CD4-positive, alpha-beta T cell (primary cell): ENCODE results near the gene IL18R1. TPM values are rescaled to one million over a fixed set of nuclear protein-coding genes. Genes with fewer than 3 reads are reported as not detected.

Source experiments
- ATAC-seq: fragments of 200-7000 bp; cut with Tn5 transposase; one replicate; pipeline ENCODE4 v1.10.0; 2022; ENCODE audit warnings: mild to moderate bottlenecking; ENCODE audit not compliant: poor library complexity
- CTCF ChIA-PET: fragments of 350-600 bp; sonication (Branson Sonifier 250); formaldehyde crosslinking; loops from one replicate; lab custom pipeline; 2021; ENCODE audit warnings: antibody characterized with exemption, inconsistent platforms; lab: Charles Lee
- POLR2A ChIA-PET: fragments of 350-600 bp; sonication (Branson Sonifier 250); formaldehyde crosslinking; loops from one replicate; lab custom pipeline; 2021; ENCODE audit warnings: antibody characterized with exemption, inconsistent platforms; lab: Charles Lee
- DNase-seq, 14 experiments: peaks; one replicate each; pipeline ENCODE4 v3.0.0-alpha.2; 2013 to 2020; ENCODE audit warnings: mixed read lengths in 2 of 14
- H3K27ac ChIP-seq, 2 donors: one replicate each; pipeline versions ENCODE4 v1.5.1 to v1.7.0; 2013; ENCODE audit warnings: low read length in 2 of 2, low read depth in 1 of 2, mild to moderate bottlenecking in 1 of 2
- H3K27me3 ChIP-seq, 2 experiments: 1 replicate in 1 of 2; 2 replicates in 1 of 2; pipeline versions ENCODE4 v1.6.1 to v1.7.0; 2013; ENCODE audit warnings: low read length in 2 of 2, control low read depth in 1 of 2, mild to moderate bottlenecking in 1 of 2, moderate library complexity in 1 of 2; ENCODE audit not compliant: insufficient read depth in 2 of 2, control insufficient read depth in 1 of 2
- H3K36me3 ChIP-seq: one replicate; pipeline ENCODE4 v1.6.1; 2013; ENCODE audit warnings: low read length, control low read depth; ENCODE audit not compliant: insufficient read depth
- H3K4me1 ChIP-seq: one replicate; pipeline ENCODE4 v1.6.1; 2013; ENCODE audit warnings: low read length, control low read depth; ENCODE audit not compliant: insufficient read depth
- H3K4me3 ChIP-seq: one replicate; pipeline ENCODE4 v1.5.1; 2013; ENCODE audit warnings: mild to moderate bottlenecking, low read length, moderate library complexity
- H3K9me3 ChIP-seq, 2 experiments: 1 replicate in 1 of 2; 2 replicates in 1 of 2; pipeline versions ENCODE4 v1.6.1 to v1.7.0; 2013; ENCODE audit warnings: low read length in 2 of 2, mild to moderate bottlenecking in 2 of 2, control low read depth in 1 of 2, moderate library complexity in 1 of 2; ENCODE audit not compliant: control insufficient read depth in 1 of 2, insufficient read depth in 1 of 2
- H3K27ac Mint-ChIP-seq: one replicate; pipeline ENCODE4 v1.8.0; 2020; ENCODE audit warnings: mixed read lengths
- H3K27me3 Mint-ChIP-seq: one replicate; pipeline ENCODE4 v1.8.0; 2021; ENCODE audit warnings: mixed read lengths
- H3K36me3 Mint-ChIP-seq: one replicate; pipeline ENCODE4 v1.8.0; 2021; ENCODE audit warnings: low read depth, mixed read lengths
- H3K4me1 Mint-ChIP-seq: one replicate; pipeline ENCODE4 v1.8.0; 2021; ENCODE audit warnings: low read depth, mixed read lengths
- H3K4me3 Mint-ChIP-seq: one replicate; pipeline ENCODE4 v1.8.0; 2020; ENCODE audit warnings: mild to moderate bottlenecking, mixed read lengths
- H3K9me3 Mint-ChIP-seq: one replicate; pipeline ENCODE4 v1.8.0; 2020; ENCODE audit warnings: mixed read lengths
- CTCF ChIP-seq: fragments of 200-600 bp; IDR thresholded peaks from one replicate; pipeline ENCODE4 v1.8.0; 2022; ENCODE audit warnings: antibody characterized with exemption, mild to moderate bottlenecking
- intact Hi-C, 2 experiments: fragments of 100-400 bp; cut with DNase I in 1 of 2; cut with micrococcal nuclease in 1 of 2; formaldehyde crosslinking; loops; one replicate each; pipeline versions ENCODE4 v1.15.1 to v1.9.0; 2023 to 2025; cut with DNase I, micrococcal nuclease
- microRNA-seq: library from miRNA; unstranded; fragments of <30 nt; microRNA quantifications from one replicate; pipeline ENCODE4 v1.2.0, GENCODE V29; 2021; ENCODE audit warnings: borderline microRNAs expressed, borderline replicate concordance
- total RNA-seq, 174 experiments: library from RNA in 2 of 174; stranded (reverse) in 2 of 174; gene quantifications; one replicate each; pipeline ENCODE4 v1.2.3 and lab custom pipeline; 2021 to 2026

The IL18R1 gene
- total RNA-seq, 2 experiments from 2014 or later, result 7.6 to 9.1 TPM

DNA sequence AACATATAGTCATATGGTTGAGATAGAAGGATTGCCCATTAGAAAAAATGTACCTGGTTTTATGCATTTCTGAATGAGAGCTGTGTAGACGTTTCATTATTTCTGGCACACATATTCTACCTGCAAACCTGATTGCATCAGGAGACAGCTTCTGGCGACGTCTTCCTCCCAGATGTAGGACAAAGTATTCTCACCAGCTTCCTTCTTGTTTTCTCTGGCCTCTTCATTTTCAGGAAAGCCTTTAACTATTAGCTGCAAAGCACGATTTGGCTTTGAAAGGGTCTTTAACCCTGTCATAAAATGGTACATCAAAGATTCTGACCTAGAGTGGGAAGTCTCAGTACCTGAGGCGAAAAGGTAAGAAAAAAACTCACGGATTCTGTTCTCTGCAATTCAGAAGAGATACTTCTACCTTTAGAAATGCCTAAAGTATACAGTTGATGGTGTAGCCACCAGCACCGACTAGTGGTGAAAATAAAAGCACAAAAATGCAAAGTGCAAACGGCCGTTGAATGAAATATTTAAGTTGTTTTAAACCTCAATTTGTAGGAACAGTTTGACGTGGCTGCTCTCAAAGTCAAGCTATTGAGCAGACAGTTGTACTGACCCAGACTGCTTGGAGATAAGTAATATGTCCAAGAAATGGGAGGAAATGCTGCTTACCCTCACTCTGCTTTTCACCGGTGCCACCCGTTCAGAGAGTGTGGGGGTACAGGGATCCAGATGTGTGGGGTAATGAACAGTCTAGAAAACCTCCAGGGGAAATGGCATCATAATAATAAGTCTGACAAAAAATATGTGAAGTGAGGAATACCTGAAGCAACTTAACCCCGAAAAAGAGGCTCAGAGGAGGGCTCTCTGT, 87.6 kb downstream of the IL18R1 start:
- H3K4me3 Mint-ChIP-seq, result no peak overlapping the region
- Histone ChIP-seq H3K36me3 (no peaks in the 10 kb centered on the region), H3K4me1 (no peaks in the 10 kb centered on the region), H3K27ac (no peak overlapping the region), H3K27me3 (no peaks in the 10 kb centered on the region), H3K9me3 (no peaks in the 10 kb centered on the region), H3K4me3 (no peak overlapping the region)
- ChIA-PET CTCF (interaction anchor here (0.7 to 2.3 kb wide), 13 partner anchors 8 to 423 kb away, joined by 3 to 11 read pairs (median 3); partner anchors contain the start of gene IL18R1), POLR2A (interaction anchor here (0.8 to 2.3 kb wide), 3 partner anchors 52 to 203 kb away, joined by 3 to 8 read pairs (median 3); no protein-coding TSS in a partner anchor)
- DNase-seq (peak in 13 of 14 experiments; percentile 11 to 75 (median 29)), ATAC-seq (peak; percentile 78)
- H3K36me3 Mint-ChIP-seq, result no peaks in the 10 kb centered on the region
- H3K27me3 Mint-ChIP-seq, result no peaks in the 10 kb centered on the region
- TF ChIP-seq CTCF, result peak; percentile 84
- no peak overlapping the region for H3K27ac Mint-ChIP-seq
- peaks cover 7% of the 10 kb centered on the region for H3K4me1 Mint-ChIP-seq
- H3K9me3 Mint-ChIP-seq, result no peaks in the 10 kb centered on the region
- intact Hi-C loops, result loop anchor here (1.0 to 10.0 kb wide), 7 partner anchors 84 to 1028 kb away; partner anchors contain the start of gene IL18R1 (in 1 of the 2)

GRCh38 chr2:102444233-102444632, 88.6 kb downstream of the IL18R1 start:
- no peaks in the 10 kb centered on the region for H3K9me3 ChIP-seq
- H3K27me3 Mint-ChIP-seq, result no peaks in the 10 kb centered on the region
- intact Hi-C loops, result loop anchor here (2.0 to 10.0 kb wide), 3 partner anchors 87 to 1029 kb away; partner anchors contain the start of gene IL18R1 (in 1 of the 2)
- no peak overlapping the region for H3K27ac ChIP-seq
- H3K9me3 Mint-ChIP-seq, result no peaks in the 10 kb centered on the region
- ATAC-seq (no peak), DNase-seq (no peak)
- H3K36me3 Mint-ChIP-seq, result no peaks in the 10 kb centered on the region
- H3K4me3 ChIP-seq, result no peak overlapping the region
- H3K27me3 ChIP-seq, result no peaks in the 10 kb centered on the region
- ChIA-PET CTCF (interaction anchor here (1.0 to 2.3 kb wide), 7 partner anchors 8 to 204 kb away, joined by 3 to 11 read pairs (median 5); partner anchors contain the start of gene IL18R1), POLR2A (interaction anchor here (2.3 kb wide), 1 partner anchor 204 kb away, joined by 8 read pairs; no protein-coding TSS in a partner anchor)
- no peak overlapping the region for H3K4me3 Mint-ChIP-seq
- H3K4me1 Mint-ChIP-seq, result peaks cover 7% of the 10 kb centered on the region
- no peak for TF ChIP-seq CTCF
- no peaks in the 10 kb centered on the region for H3K36me3 ChIP-seq
- no peaks in the 10 kb centered on the region for H3K4me1 ChIP-seq
- H3K27ac Mint-ChIP-seq, result no peak overlapping the region

GRCh38 chr2:102446936-102447335, 91.3 kb downstream of the IL18R1 start:
- TF ChIP-seq CTCF, result no peak
- H3K27me3 ChIP-seq, result no peaks in the 10 kb centered on the region
- H3K4me1 ChIP-seq, result no peaks in the 10 kb centered on the region
- Mint-ChIP-seq H3K9me3 (no peaks in the 10 kb centered on the region), H3K27me3 (no peaks in the 10 kb centered on the region), H3K4me3 (no peak overlapping the region), H3K36me3 (no peaks in the 10 kb centered on the region), H3K27ac (no peak overlapping the region), H3K4me1 (peaks cover 7% of the 10 kb centered on the region)
- H3K9me3 ChIP-seq, result no peaks in the 10 kb centered on the region
- ChIA-PET POLR2A (no interaction called here), CTCF (interaction anchor here (1.0 kb wide), 2 partner anchors 10 to 427 kb away, joined by 3 read pairs; no protein-coding TSS in a partner anchor)
- ATAC-seq, result no peak
- no peak for DNase-seq
- no peak overlapping the region for H3K27ac ChIP-seq
- H3K36me3 ChIP-seq, result no peaks in the 10 kb centered on the region
- intact Hi-C loops, result loop anchor here in 1 of 2 experiments (5.0 to 10.0 kb wide), 2 partner anchors 560 to 1032 kb away; no protein-coding TSS in a partner anchor
- no peak overlapping the region for H3K4me3 ChIP-seq

Small RNA genes lying within 50 kb of the gene (microRNA-seq; reads per million reads assigned to microRNA genes)
- gene MIR4772, result 7.7 reads per million, percentile 33 among the genes with 10 or more reads in this experiment

Other genes starting within 250 kb of the IL18R1 start
- under 1 TPM; 0.22 to 0.49 TPM for gene IL1R1, start 213.1 kb upstream of the IL18R1 start, total RNA-seq
- gene IL1RL2, start 168.8 kb upstream of the IL18R1 start, total RNA-seq, result not detected
- gene IL1RL1, start 44.2 kb upstream of the IL18R1 start, total RNA-seq, result not detected
- 1 to 10 TPM; 2.3 to 2.6 TPM for gene IL18RAP, start 67.4 kb downstream of the IL18R1 start, total RNA-seq
- gene SLC9A4, start 117.4 kb downstream of the IL18R1 start, total RNA-seq, result not detected